Lung (tissue), 12 donors: Measurements from ENCODE around the gene VOPP1. TPM values are rescaled to one million over a fixed set of nuclear protein-coding genes. Genes with fewer than 3 reads are reported as not detected.

Source experiments
- ATAC-seq: fragments of 200-7000 bp; cut with Tn5 transposase; one replicate; pipeline ENCODE4 v1.9.1; 2020; ENCODE audit warnings: moderate number of reproducible peaks; ENCODE audit not compliant: insufficient read depth, low FRiP score
- DNase-seq, 3 donors: peaks; one replicate each; pipeline ENCODE4 v3.0.0-alpha.2; 2013 to 2017
- H3K27ac ChIP-seq, 2 donors: one replicate each; pipeline ENCODE4 v1.5.1; 2013; ENCODE audit warnings: mild to moderate bottlenecking in 2 of 2, moderate library complexity in 2 of 2, control low read depth in 1 of 2, inconsistent platforms in 1 of 2, low read depth in 1 of 2, low read length in 1 of 2
- H3K27me3 ChIP-seq, 3 donors: one replicate each; pipeline ENCODE4 v1.5.1; 2013; ENCODE audit warnings: low read length in 2 of 3; ENCODE audit not compliant: control insufficient read depth in 3 of 3, insufficient read depth in 3 of 3
- H3K36me3 ChIP-seq, 4 donors: one replicate each; pipeline ENCODE4 v1.5.1; 2013; ENCODE audit warnings: low read length in 4 of 4, mild to moderate bottlenecking in 1 of 4, moderate library complexity in 1 of 4; ENCODE audit not compliant: control insufficient read depth in 4 of 4, insufficient read depth in 4 of 4
- H3K4me1 ChIP-seq, 5 donors: one replicate each; pipeline ENCODE4 v1.5.1; 2013; ENCODE audit warnings: low read length in 5 of 5, mild to moderate bottlenecking in 2 of 5, moderate library complexity in 1 of 5; ENCODE audit not compliant: control insufficient read depth in 5 of 5, insufficient read depth in 5 of 5
- H3K4me3 ChIP-seq: one replicate; pipeline ENCODE4 v1.5.1; 2013; ENCODE audit warnings: mild to moderate bottlenecking, control low read depth, moderate library complexity
- H3K9ac ChIP-seq, 2 donors: one replicate each; pipeline ENCODE4 v1.5.1; 2013; ENCODE audit warnings: low read length in 2 of 2, control low read depth in 1 of 2; ENCODE audit not compliant: insufficient read depth in 1 of 2
- H3K9me3 ChIP-seq, 4 donors: one replicate each; pipeline ENCODE4 v1.5.1; 2013; ENCODE audit warnings: low read length in 3 of 4, mild to moderate bottlenecking in 1 of 4, moderate library complexity in 1 of 4; ENCODE audit not compliant: control insufficient read depth in 4 of 4, insufficient read depth in 3 of 4
- WGBS, 2 donors: extraction: QIAGEN DNeasy Blood & Tissue Kit; methylation state at CpG; one replicate each; pipeline ENCODE4 v1.1.7; 2013; 5-methylcytosine and 5-hydroxymethylcytosine counted together
- polyA plus RNA-seq, 2 donors: library from polyadenylated mRNA; stranded (reverse); fragments of 200-250 nt; gene quantifications; one replicate each; pipeline ENCODE4 v1.2.1, GENCODE V29; 2013
- total RNA-seq, 2 donors: library from RNA; depleted of rRNA in 1 of 2; stranded (reverse); fragments of >200 nt in 1 of 2; gene quantifications; one replicate each; pipeline ENCODE4 v1.2.1, GENCODE V29; 2014 to 2021
- TF ChIP-seq, protein P1 (sequence below): IDR thresholded peaks from 2 replicates; pipeline ENCODE4 v1.5.1; 2012; ENCODE audit warnings: mild to moderate bottlenecking; ENCODE audit errors: control extremely low read depth, extremely low read depth
- donor health status: control.
- donor health status: control.
- donor health status: Bipolar disorder and iron deficiency.
- donor health status: healthy.
- donor health status: DM: yes; HTN: yes; CAD: no.

Gene VOPP1
- total and polyA plus RNA-seq, 4 donors: 25.8 to 64.0 (median 38.0) TPM

DNA sequence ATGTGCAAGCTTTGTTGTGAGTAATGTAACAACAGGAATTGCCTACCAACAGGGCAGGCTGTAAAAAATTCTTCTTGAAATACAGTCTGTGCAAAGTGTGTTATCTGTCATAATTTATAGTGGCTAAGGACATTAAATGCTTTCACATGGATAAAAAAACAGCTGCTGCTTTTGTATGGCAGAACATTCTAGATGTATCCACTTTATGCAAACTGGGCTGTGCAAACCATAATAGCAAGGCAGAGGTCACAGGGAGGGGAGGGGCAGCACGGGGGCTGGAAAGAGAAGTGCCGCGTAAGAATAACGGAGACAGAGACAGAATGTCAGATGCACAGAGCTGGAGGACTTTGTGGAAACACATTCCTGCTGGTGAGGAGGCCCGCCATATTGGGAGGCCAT lies 86.1 kb downstream of the VOPP1 start:
- Histone ChIP-seq H3K9ac (no peak overlapping the region), H3K36me3 (peaks cover 0 to 29% (median 6%) of the 10 kb centered on the region in 4 donors), H3K4me1 (peaks cover 0 to 7% (median 0%) of the 10 kb centered on the region in 5 donors), H3K4me3 (no peak overlapping the region), H3K9me3 (no peaks in the 10 kb centered on the region), H3K27ac (no peak overlapping the region), H3K27me3 (no peaks in the 10 kb centered on the region)
- ATAC-seq: no peak
- peak in 2 of 3 donors; percentile 36 to 37 for DNase-seq
- WGBS, 2 donors: 84 to 95% methylated on average over 5 of the region's 5 CpGs
- TF ChIP-seq, protein P1, sequence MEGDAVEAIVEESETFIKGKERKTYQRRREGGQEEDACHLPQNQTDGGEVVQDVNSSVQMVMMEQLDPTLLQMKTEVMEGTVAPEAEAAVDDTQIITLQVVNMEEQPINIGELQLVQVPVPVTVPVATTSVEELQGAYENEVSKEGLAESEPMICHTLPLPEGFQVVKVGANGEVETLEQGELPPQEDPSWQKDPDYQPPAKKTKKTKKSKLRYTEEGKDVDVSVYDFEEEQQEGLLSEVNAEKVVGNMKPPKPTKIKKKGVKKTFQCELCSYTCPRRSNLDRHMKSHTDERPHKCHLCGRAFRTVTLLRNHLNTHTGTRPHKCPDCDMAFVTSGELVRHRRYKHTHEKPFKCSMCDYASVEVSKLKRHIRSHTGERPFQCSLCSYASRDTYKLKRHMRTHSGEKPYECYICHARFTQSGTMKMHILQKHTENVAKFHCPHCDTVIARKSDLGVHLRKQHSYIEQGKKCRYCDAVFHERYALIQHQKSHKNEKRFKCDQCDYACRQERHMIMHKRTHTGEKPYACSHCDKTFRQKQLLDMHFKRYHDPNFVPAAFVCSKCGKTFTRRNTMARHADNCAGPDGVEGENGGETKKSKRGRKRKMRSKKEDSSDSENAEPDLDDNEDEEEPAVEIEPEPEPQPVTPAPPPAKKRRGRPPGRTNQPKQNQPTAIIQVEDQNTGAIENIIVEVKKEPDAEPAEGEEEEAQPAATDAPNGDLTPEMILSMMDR: no peak

DNA sequence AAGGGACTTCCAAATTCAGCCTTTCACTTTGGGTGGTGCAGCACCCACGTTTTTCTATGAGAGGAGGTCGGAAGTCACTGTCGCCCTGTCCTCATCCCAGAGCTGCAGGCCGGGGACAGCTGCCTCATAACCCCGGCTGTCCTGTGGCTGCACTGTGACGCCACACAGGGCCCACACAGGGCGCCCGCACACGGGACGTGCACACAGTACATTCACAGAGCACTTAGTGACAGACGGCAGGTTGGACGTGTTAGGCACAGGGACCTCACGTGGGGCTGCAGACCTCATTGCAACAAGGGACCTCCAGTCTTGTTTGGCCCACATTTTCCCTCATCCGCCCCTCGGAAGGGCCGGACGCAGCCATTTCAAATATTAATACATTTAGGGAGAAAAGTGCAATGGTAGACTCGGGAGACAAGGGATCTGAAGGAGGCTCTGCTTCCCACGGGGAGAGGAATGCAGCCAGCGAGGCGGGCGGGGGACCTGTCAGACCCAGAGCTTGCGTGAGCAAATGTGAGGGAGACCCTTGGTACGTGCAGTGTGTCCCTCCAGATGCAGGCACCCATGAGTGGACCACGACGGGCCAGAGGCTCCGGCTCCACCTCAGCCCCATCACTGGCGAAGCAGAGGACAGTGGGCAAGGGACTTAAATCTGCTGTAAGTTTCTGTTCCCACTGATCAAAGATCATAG lies 86.7 kb downstream of the VOPP1 start:
- Histone ChIP-seq H3K27ac (no peak overlapping the region), H3K9ac (no peak overlapping the region), H3K27me3 (no peaks in the 10 kb centered on the region), H3K4me3 (no peak overlapping the region), H3K4me1 (peaks cover 0 to 7% (median 0%) of the 10 kb centered on the region in 5 donors), H3K36me3 (peaks cover 0 to 30% (median 6%) of the 10 kb centered on the region in 4 donors), H3K9me3 (no peaks in the 10 kb centered on the region)
- TF ChIP-seq, protein P1: no peak
- no peak for ATAC-seq
- 94 to 95% methylated on average over 28 of the region's 28 CpGs for WGBS, 2 donors
- DNase-seq: no peak

DNA sequence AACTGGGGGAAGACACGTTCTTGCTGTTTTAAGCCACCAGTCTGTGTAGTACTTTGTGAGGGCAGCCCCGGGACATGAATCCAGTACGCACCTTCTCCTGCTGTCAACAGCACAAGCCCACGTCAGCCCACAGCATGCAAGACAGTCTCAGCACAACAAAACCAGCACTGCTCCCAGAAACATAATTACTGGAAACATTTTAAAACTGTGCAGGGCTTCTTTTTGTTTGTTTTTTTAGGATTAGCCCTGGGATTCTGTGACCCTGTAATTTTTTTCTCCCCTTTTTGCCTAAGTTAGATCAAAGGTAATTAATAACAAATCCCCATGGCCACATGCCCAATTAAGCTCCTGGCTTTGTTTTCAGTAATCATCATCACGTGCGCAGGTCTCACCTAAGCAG lies 87.5 kb downstream of the VOPP1 start:
- no peaks in the 10 kb centered on the region for H3K9me3 ChIP-seq
- TF ChIP-seq, protein P1: no peak
- no peak overlapping the region for H3K9ac ChIP-seq
- peaks cover 0 to 7% (median 0%) of the 10 kb centered on the region in 5 donors for H3K4me1 ChIP-seq
- H3K27ac ChIP-seq: no peak overlapping the region
- peaks cover 0 to 23% (median 5%) of the 10 kb centered on the region in 4 donors for H3K36me3 ChIP-seq
- ATAC-seq (no peak), DNase-seq (no peak)
- WGBS, 2 donors: 94 to 96% methylated on average over 6 of the region's 6 CpGs
- H3K4me3 ChIP-seq: no peak overlapping the region
- no peaks in the 10 kb centered on the region for H3K27me3 ChIP-seq
